ENCODE results near the gene UBXN6.
A peak's percentile ranks its signal among the peaks of the same experiment; 100 is the strongest.

Gene UBXN6, protein sequence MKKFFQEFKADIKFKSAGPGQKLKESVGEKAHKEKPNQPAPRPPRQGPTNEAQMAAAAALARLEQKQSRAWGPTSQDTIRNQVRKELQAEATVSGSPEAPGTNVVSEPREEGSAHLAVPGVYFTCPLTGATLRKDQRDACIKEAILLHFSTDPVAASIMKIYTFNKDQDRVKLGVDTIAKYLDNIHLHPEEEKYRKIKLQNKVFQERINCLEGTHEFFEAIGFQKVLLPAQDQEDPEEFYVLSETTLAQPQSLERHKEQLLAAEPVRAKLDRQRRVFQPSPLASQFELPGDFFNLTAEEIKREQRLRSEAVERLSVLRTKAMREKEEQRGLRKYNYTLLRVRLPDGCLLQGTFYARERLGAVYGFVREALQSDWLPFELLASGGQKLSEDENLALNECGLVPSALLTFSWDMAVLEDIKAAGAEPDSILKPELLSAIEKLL

GRCh38 chr19:4457654-4458395, at the start of gene UBXN6:
Gene UBXN6, minus strand, starts transcription at chr19:4457794. Its CDS starts 97 bp downstream, at chr19:4457697.
- DNase-seq (ENCODE audit: low read depth), result peak; percentile 94

DNA sequence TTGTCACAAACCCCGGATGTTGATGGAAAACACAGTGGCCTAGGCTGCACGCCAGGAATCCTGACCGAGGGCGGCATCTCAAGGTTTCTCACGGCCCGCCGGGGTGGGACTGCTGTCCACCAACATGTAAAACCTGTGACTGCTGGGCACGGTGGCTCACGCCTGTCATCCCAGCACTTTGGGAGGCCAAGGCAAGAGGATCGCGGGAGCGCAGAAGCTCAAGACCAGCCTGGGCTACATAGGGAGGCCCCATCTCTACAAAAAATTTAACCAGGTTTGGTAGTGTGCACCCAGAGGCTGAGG, 49.5 kb upstream of the UBXN6 start:
- no peak for DNase-seq (ENCODE audit: low read depth)

- no peak for DNase-seq (ENCODE audit: low read depth)
These were observed 49.0 kb upstream of the UBXN6 start for GRCh38 chr19:4506449-4507149.

- DNase-seq (ENCODE audit: low read depth), result no peak
These were observed 48.2 kb upstream of the UBXN6 start for GRCh38 chr19:4505570-4506448.

DNA sequence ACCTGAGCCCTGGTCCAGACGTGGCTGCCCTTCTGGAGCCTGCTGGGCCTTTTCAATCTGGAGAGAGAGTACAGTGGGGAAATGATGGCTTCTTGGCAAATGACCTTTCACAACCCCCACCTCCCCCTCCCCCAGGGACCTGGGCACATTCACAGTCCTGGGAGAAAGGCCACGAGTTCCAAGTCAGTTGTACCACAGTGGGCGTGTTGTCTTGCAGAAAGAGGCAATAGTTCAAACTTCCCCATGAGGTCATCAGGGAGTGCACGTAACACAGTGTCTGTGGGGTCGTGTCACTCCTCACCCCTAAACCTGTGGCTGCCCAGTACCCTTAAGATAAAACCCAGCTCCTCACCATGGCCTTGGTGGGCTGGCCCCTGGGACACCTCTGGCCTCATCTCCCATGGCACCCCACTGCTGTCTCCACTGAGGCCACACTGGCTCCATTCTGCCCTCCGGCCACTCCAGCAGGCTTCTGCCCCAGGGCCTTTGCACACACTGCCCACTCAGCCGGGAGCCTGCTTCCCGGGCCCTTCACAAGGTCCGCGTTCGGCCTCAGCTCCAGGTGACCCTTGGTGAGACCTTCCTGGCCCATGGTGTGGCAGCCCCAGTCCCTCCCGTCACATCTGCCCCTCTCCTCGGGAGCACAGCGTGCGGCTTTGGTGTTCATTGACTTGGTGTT, 47.4 kb upstream of the UBXN6 start:
- DNase-seq (ENCODE audit: low read depth), result no peak

DNA sequence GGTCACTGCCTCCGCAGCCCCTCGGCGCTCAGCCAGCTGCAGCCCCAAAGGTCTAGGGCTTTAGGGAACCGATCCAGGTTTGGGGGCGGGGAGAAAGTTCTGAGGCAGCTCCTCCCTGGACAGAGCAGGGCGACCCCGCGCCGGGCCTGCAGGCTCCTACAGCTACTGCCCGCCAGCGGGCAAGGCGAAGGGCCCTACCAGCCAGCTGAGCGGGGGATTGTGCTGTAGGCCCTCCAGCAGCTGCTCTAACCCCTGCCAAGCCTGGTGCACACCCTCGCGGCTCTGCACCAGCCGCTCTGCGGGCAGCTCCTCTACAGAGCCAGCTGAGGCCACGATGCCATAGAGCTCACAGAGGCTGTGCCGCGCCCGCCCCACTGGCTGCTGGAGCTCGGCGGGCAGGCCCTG, 46.7 kb upstream of the UBXN6 start:
- no peak for DNase-seq (ENCODE audit: low read depth)

DNA sequence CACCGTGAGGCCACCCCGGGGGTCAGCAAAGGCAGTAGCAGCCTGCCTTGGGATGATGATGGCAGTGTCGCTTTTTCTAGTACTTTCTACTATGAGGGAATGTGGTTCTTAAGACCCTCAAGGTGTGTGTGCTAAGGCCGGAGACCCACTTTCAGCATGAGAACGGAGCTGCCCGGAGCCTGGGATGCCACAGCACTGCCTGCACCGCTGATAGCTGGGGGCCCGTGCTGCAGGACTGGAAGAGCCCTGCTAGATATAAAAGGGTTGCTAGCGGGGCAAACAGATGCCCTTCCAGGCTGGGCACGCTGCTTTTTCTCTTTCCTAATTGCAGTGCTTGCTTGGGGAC, 46.2 kb upstream of the UBXN6 start:
- DNase-seq (ENCODE audit: low read depth), result no peak

GRCh38 chr19:4503132-4503824, 45.7 kb upstream of the UBXN6 start:
- no peak for DNase-seq (ENCODE audit: low read depth)

- DNase-seq (ENCODE audit: low read depth), result no peak
These were observed 44.9 kb upstream of the UBXN6 start for GRCh38 chr19:4502282-4503131.

GRCh38 chr19:4501691-4502090, 44.1 kb upstream of the UBXN6 start:
- no peak for DNase-seq (ENCODE audit: low read depth)

GRCh38 chr19:4500841-4501591, 43.4 kb upstream of the UBXN6 start:
- DNase-seq (ENCODE audit: low read depth), result no peak

GRCh38 chr19:4499855-4500254, 42.3 kb upstream of the UBXN6 start:
- DNase-seq (ENCODE audit: low read depth), result no peak

DNA sequence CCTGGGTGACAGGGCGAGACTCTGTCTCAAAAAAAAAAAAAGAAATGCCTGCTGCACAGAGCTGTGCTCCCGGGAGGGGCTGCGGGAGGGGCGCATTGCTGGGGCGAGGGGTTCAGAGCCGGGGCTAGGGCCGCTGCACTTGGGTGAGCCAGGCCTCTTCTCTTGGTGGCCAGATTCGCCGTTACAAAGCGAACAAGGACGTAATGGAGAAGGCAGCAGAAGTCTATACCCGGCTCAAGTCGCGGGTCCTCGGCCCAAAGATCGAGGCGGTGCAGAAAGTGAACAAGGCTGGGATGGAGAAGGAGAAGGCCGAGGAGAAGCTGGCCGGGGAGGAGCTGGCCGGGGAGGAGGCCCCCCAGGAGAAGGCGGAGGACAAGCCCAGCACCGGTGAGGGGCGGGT, 41.7 kb upstream of the UBXN6 start:
- no peak for DNase-seq (ENCODE audit: low read depth)

DNA sequence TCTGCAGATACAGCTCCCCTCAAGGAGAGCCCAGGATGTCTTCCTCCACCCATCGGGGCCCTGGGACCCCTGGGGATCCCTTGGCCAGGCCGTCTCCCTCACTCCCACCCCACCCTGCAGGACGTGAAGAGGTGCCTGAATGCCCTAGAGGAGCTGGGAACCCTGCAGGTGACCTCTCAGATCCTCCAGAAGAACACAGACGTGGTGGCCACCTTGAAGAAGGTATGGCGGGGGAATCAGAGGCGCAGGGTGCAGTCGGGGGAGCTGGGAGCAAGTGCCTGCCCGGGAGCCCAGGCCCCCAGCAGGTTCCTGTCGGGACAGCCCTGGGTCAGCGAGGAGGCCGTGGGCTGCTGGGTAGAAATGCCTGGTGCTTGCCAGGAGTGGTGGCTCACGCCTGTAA, 41.1 kb upstream of the UBXN6 start:
- DNase-seq (ENCODE audit: low read depth), result no peak

GRCh38 chr19:4497770-4498389, 40.3 kb upstream of the UBXN6 start:
- no peak for DNase-seq (ENCODE audit: low read depth)

- no peak for DNase-seq (ENCODE audit: low read depth)
These were observed 38.7 kb upstream of the UBXN6 start for GRCh38 chr19:4496304-4496703.

DNA sequence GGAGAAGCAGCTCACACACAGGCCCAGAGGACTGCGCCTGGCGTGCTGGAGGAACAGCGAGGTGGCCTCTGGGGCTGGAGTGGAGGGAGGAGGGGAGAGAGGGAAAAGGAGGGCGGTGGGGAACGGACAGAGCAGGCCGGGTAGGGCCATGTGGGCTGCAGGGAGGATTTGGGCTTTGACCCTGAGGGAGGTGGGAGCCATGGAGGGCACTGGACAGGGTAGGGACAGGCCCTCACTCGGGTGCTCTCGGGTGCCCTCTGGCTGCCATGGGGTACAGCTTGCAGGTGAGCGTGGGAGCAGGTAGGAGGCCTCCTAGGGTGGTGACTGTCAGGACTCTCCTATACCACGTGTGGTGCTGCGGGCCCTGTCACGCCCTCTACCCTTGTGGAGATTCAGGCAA, 37.9 kb upstream of the UBXN6 start:
- DNase-seq (ENCODE audit: low read depth), result no peak

- DNase-seq (ENCODE audit: low read depth), result no peak
These were observed 37.1 kb upstream of the UBXN6 start for GRCh38 chr19:4494691-4495064.
